H1 (cell line): ENCODE data around the gene HACD1. TPM values are rescaled to one million over a fixed set of nuclear protein-coding genes. Genes with fewer than 3 reads are reported as not detected.
A peak's percentile ranks its signal among the peaks of the same experiment; 100 is the strongest.

Experiments
- CTCF ChIA-PET: fragments of 300-600 bp; sonication (Branson Sonifier 250); formaldehyde crosslinking; loops from one replicate; lab custom pipeline; 2021; ENCODE audit not compliant: partially characterized antibody; lab: Charles Lee
- POLR2A ChIA-PET: fragments of 300-600 bp; sonication (Branson Sonifier 250); formaldehyde crosslinking; loops from one replicate; lab custom pipeline; 2021; ENCODE audit warnings: inconsistent platforms; ENCODE audit not compliant: partially characterized antibody; lab: Charles Lee
- DNase-seq, 2 experiments: peaks; one replicate each; pipeline versions ENCODE4 v3.0.0 to v3.0.0-alpha.2; 2010 to 2022; ENCODE audit warnings: low spot score in 2 of 2, low read depth in 1 of 2, mixed read lengths in 1 of 2
- FAIRE-seq: peaks from 2 replicates; lab custom pipeline; 2011; peaks lifted over from hg19 to GRCh38; lab: Jason Lieb, UNC
- H2AFZ ChIP-seq: 2 replicates; pipeline ENCODE4 v1.8.1; 2012; ENCODE audit warnings: low read length, inconsistent platforms
- H2AK5ac ChIP-seq: 2 replicates; pipeline ENCODE4 v1.6.1; 2013; ENCODE audit warnings: low read depth, low read length
- H2BK120ac ChIP-seq: replicated peaks from 2 replicates; pipeline ENCODE3; 2013; ENCODE audit warnings: low read depth, low read length, inconsistent platforms
- H2BK12ac ChIP-seq: 2 replicates; pipeline ENCODE4 v1.6.1; 2013; ENCODE audit warnings: low read depth, low read length
- H2BK15ac ChIP-seq: 2 replicates; pipeline ENCODE4 v1.6.1; 2013; ENCODE audit warnings: low read length
- H2BK20ac ChIP-seq: 2 replicates; pipeline ENCODE4 v1.6.1; 2013; ENCODE audit warnings: low read length
- H2BK5ac ChIP-seq: 2 replicates; pipeline ENCODE4 v1.6.1; 2013; ENCODE audit warnings: low read depth, low read length
- H3K14ac ChIP-seq: 2 replicates; pipeline ENCODE4 v1.6.1; 2013; ENCODE audit warnings: inconsistent platforms; ENCODE audit not compliant: insufficient read length
- H3K18ac ChIP-seq: 2 replicates; pipeline ENCODE4 v1.6.1; 2013; ENCODE audit warnings: low read length; ENCODE audit errors: extremely low read depth
- H3K23ac ChIP-seq: 2 replicates; pipeline ENCODE4 v1.6.1; 2013; ENCODE audit warnings: inconsistent platforms; ENCODE audit not compliant: insufficient read length
- H3K23me2 ChIP-seq: 2 replicates; pipeline ENCODE4 v1.6.1; 2013; ENCODE audit warnings: low read depth, low read length
- H3K27ac ChIP-seq: 2 replicates; pipeline ENCODE4 v1.6.1; 2011; ENCODE audit warnings: low read depth, low read length, inconsistent platforms
- H3K27me3 ChIP-seq, 4 experiments: replicated peaks in 1 of 4; 1 replicate in 1 of 4; 2 replicates in 3 of 4; pipeline versions ENCODE4 v1.6.1 to v1.8.1; 2011 to 2013; ENCODE audit warnings: low read length in 3 of 4, mild to moderate bottlenecking in 3 of 4, inconsistent platforms in 2 of 4, mixed read lengths in 2 of 4, moderate library complexity in 1 of 4; ENCODE audit not compliant: control insufficient read depth in 3 of 4, insufficient read depth in 3 of 4; ENCODE audit errors: extremely low read depth in 1 of 4
- H3K36me3 ChIP-seq, 4 experiments: 2 replicates each; pipeline versions ENCODE4 v1.6.1 to v1.8.1; 2011 to 2013; ENCODE audit warnings: mild to moderate bottlenecking in 4 of 4, low read length in 3 of 4, moderate library complexity in 2 of 4, control low read depth in 1 of 4, inconsistent platforms in 1 of 4; ENCODE audit not compliant: insufficient read depth in 4 of 4, control insufficient read depth in 2 of 4
- H3K4ac ChIP-seq: replicated peaks from 2 replicates; pipeline ENCODE3; 2013; ENCODE audit warnings: low read length, low read depth, mixed read lengths, inconsistent platforms; ENCODE audit not compliant: insufficient read length
- H3K4me1 ChIP-seq, 4 experiments: replicated peaks in 1 of 4; 1 replicate in 1 of 4; 2 replicates in 3 of 4; pipeline versions ENCODE4 v1.6.1 to v1.8.1; 2011 to 2013; ENCODE audit warnings: low read length in 3 of 4, inconsistent platforms in 2 of 4, mixed read lengths in 1 of 4; ENCODE audit not compliant: insufficient read depth in 4 of 4, control insufficient read depth in 3 of 4
- H3K4me2 ChIP-seq, 2 experiments: 2 replicates each; pipeline versions ENCODE4 v1.6.1 to v1.8.1; 2011 to 2013; ENCODE audit warnings: low read depth in 2 of 2, low read length in 2 of 2, control low read depth in 1 of 2, inconsistent platforms in 1 of 2, mild to moderate bottlenecking in 1 of 2; ENCODE audit not compliant: insufficient read depth in 1 of 2
- H3K4me3 ChIP-seq, 4 experiments: fragments of 200-600, 300-600 bp in 1 of 4; sonication (generic), shearing (Covaris generic), sonication (Bioruptor Twin) in 1 of 4; 2 replicates each; pipeline versions ENCODE4 v1.5.1 to v1.8.1; 2011 to 2016; ENCODE audit warnings: low read length in 4 of 4, low read depth in 3 of 4, control low read depth in 2 of 4, inconsistent platforms in 2 of 4, mild to moderate bottlenecking in 2 of 4, mixed read lengths in 1 of 4, moderate library complexity in 1 of 4; ENCODE audit not compliant: insufficient read depth in 2 of 4; ENCODE audit errors: extremely low read depth in 1 of 4
- H3K56ac ChIP-seq: replicated peaks from 2 replicates; pipeline ENCODE3; 2013; ENCODE audit warnings: low read depth, mild to moderate bottlenecking, mixed read lengths, low read length, inconsistent platforms; ENCODE audit not compliant: insufficient read length
- H3K79me1 ChIP-seq: 2 replicates; pipeline ENCODE4 v1.6.1; 2013; ENCODE audit warnings: low read depth, low read length, control low read depth
- H3K79me2 ChIP-seq, 2 experiments: 2 replicates each; pipeline versions ENCODE4 v1.6.1 to v1.8.1; 2012 to 2013; ENCODE audit warnings: low read length in 2 of 2, mild to moderate bottlenecking in 2 of 2, inconsistent platforms in 1 of 2; ENCODE audit not compliant: insufficient read depth in 2 of 2, control insufficient read depth in 1 of 2
- H3K9ac ChIP-seq, 4 experiments: replicated peaks in 1 of 4; 1 replicate in 1 of 4; 2 replicates in 3 of 4; pipeline versions ENCODE4 v1.6.1 to v1.8.1; 2011 to 2013; ENCODE audit warnings: low read depth in 3 of 4, low read length in 3 of 4, control low read depth in 2 of 4, mild to moderate bottlenecking in 2 of 4, moderate library complexity in 2 of 4, inconsistent platforms in 1 of 4; ENCODE audit errors: extremely low read depth in 1 of 4
- H3K9me3 ChIP-seq, 2 experiments: 2 replicates each; pipeline versions ENCODE4 v1.6.1 to v1.8.1; 2012 to 2013; ENCODE audit warnings: mild to moderate bottlenecking in 2 of 2, moderate library complexity in 2 of 2, control low read depth in 1 of 2, inconsistent platforms in 1 of 2, low read depth in 1 of 2, low read length in 1 of 2, mixed read lengths in 1 of 2; ENCODE audit not compliant: insufficient read depth in 2 of 2
- H4K20me1 ChIP-seq, 2 experiments: replicated peaks in 1 of 2; 2 replicates each; pipeline versions ENCODE3 to v1.8.1; 2011 to 2013; ENCODE audit warnings: inconsistent platforms in 2 of 2, low read length in 2 of 2, mild to moderate bottlenecking in 1 of 2; ENCODE audit not compliant: insufficient read depth in 2 of 2, control insufficient read depth in 1 of 2
- H4K5ac ChIP-seq: 2 replicates; pipeline ENCODE4 v1.6.1; 2013; ENCODE audit warnings: low read length, low read depth, mixed read lengths, inconsistent platforms; ENCODE audit not compliant: insufficient read length
- H4K8ac ChIP-seq: 2 replicates; pipeline ENCODE4 v1.8.0; 2013; ENCODE audit warnings: mild to moderate bottlenecking, moderate library complexity, low read length, inconsistent platforms; ENCODE audit not compliant: insufficient read depth; ENCODE audit errors: extremely low read depth
- H4K91ac ChIP-seq: replicated peaks from 2 replicates; pipeline ENCODE3; 2013; ENCODE audit warnings: low read length, mixed read lengths, inconsistent platforms; ENCODE audit not compliant: insufficient read length
- ATF2 ChIP-seq: IDR thresholded peaks from 2 replicates; pipeline ENCODE4 v1.6.1; 2012; ENCODE audit warnings: low read length, inconsistent platforms
- PHF8 ChIP-seq: fragments of 200-600 bp; sonication (generic); conservative IDR thresholded peaks from 2 replicates; pipeline ENCODE4 v1.7.1; 2012; ENCODE audit warnings: low read depth, mild to moderate bottlenecking, inconsistent platforms, low read length, moderate library complexity
- RAD21 ChIP-seq, 2 experiments: IDR thresholded peaks in 1 of 2; conservative IDR thresholded peaks in 1 of 2; 2 replicates each; pipeline ENCODE4 v1.6.1; 2011; ENCODE audit warnings: low read depth in 2 of 2, low read length in 2 of 2, improper control_type of control experiment in 1 of 2, inconsistent platforms in 1 of 2, mild to moderate bottlenecking in 1 of 2, moderate library complexity in 1 of 2
- RBBP5 ChIP-seq: IDR thresholded peaks from 2 replicates; pipeline ENCODE4 v1.7.1; 2012; ENCODE audit warnings: low read depth, mild to moderate bottlenecking, inconsistent platforms, low read length, moderate library complexity, borderline replicate concordance
- SIX5 ChIP-seq: IDR thresholded peaks from 2 replicates; pipeline ENCODE4 v1.6.1; 2011; ENCODE audit warnings: mild to moderate bottlenecking, low read depth, low read length
- SP1 ChIP-seq: IDR thresholded peaks from 2 replicates; pipeline ENCODE4 v1.6.1; 2011; ENCODE audit warnings: low read depth, low read length
- SUZ12 ChIP-seq: fragments of 200-600 bp; sonication (generic); IDR thresholded peaks from 2 replicates; pipeline ENCODE4 v1.6.1; 2012; ENCODE audit warnings: mild to moderate bottlenecking, inconsistent platforms, low read length, moderate library complexity, mixed read lengths
- TEAD4 ChIP-seq: IDR thresholded peaks from 2 replicates; pipeline ENCODE4 v1.6.1; 2012; ENCODE audit warnings: low read depth, low read length, inconsistent platforms, mixed read lengths
- YY1 ChIP-seq: IDR thresholded peaks from 2 replicates; pipeline ENCODE4 v1.6.1; 2011; ENCODE audit warnings: low read depth, mild to moderate bottlenecking, low read length
- WGBS, 2 experiments: shearing (Covaris generic) in 1 of 2; methylation state at CpG; one replicate each; pipeline versions ENCODE4 v1.1.6 to v1.1.7; 2013 to 2015; ENCODE audit warnings: low lambda C conversion rate in 2 of 2, mixed read lengths in 2 of 2, inconsistent platforms in 1 of 2, low coverage in 1 of 2, missing lambda C conversion rate in 1 of 2; ENCODE audit not compliant: insufficient replicate concordance in 2 of 2, insufficient coverage in 1 of 2, insufficient read length in 1 of 2; ENCODE audit errors: extremely low coverage in 1 of 2, missing lambda C conversion rate in 1 of 2; 5-methylcytosine and 5-hydroxymethylcytosine counted together
- polyA plus RNA-seq, 7 experiments: library from polyadenylated mRNA; depleted of rRNA in 3 of 7; stranded (reverse) in 5 of 7; unstranded in 2 of 7; fragments of >200 nt in 5 of 7; fragments of 200-250 nt in 2 of 7; gene quantifications; 1 replicate in 5 of 7; 2 replicates in 1 of 7; 4 replicates in 1 of 7; pipeline versions ENCODE4 v1.2.1 to v1.2.3, GENCODE V29; 2011 to 2013; ENCODE audit warnings: missing spikeins in 2 of 7, mixed read lengths in 2 of 7
- total RNA-seq: library from RNA; stranded (reverse); fragmentation: NEBNext Ultra II Directional; extraction: Animal tissue kit (Norgen Biotek cat#: 25700); gene quantifications from 2 replicates; pipeline ENCODE4 v1.2.1, GENCODE V29; 2021

HACD1 gene
- total and polyA plus RNA-seq, 2 of the 8 experiments (the other 6 are each of a cell fraction or from before 2014, with no cell fraction given), result 18.7 to 30.8 TPM

DNA sequence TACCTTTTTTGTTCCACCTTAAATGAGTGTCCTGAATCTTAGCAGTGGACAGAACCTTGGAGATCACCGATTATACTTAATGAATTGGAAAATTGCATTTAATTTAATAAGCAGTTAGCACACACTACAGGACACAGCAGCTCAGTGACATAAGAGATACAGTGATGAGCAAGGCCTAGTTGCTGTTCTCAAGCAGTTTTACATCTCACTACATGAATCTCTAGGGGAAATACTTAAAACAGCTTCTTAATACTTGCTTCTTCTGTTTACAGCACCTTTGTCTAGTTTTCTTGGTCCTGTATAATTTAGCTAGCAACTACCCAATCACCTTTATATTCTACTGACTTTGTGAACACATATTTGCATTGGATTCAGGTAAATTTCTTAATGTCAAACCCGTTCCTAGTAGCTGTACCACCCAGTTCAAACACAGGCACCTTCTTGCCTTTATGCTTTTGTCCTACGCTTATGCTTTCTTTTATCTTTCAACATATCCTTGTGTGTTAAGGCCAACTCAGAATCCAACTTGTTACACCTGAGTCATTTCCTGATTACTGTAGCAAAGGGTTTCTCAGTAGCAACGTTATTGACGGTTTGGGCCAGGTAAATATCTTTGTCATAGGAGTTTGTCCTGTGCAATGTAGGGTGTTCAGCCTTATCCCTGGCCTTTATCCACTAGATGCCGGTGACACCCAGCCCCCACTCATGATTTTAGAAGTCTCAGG is 28.6 kb upstream of the HACD1 start:
- no peak overlapping the region for H2BK120ac ChIP-seq
- peak overlapping the region in 3 of 4 experiments; percentile 96 to 98 (median 97); a peak in 2 of 8 replicates for H3K4me3 ChIP-seq
- H2BK5ac ChIP-seq, result no peak overlapping the region
- TF ChIP-seq SIX5 (no peak), TEAD4 (no peak), RBBP5 (no peak), YY1 (no peak), PHF8 (no peak), ATF2 (no peak), SUZ12 (no peak), SP1 (no peak), RAD21 (IDR thresholded peaks at IDR 0.05 in 1 of 2, conservative IDR thresholded peaks at IDR 0.05 in 1 of 2; ENCODE audit: low read depth in 2 of 2, low read length in 2 of 2) (no peak)
- TF ChIP-seq, all 59 proteins: peak for 0
- no peak overlapping the region for H3K56ac ChIP-seq
- H3K4me2 ChIP-seq, result peak overlapping the region; percentile 71 to 81; a peak in 3 of 4 replicates
- H4K91ac ChIP-seq, result no peak overlapping the region
- peaks cover 2 to 8% (median 5%) of the 10 kb centered on the region in 4 experiments; a peak in 4 of 7 replicates for H3K4me1 ChIP-seq
- no peaks in the 10 kb centered on the region for H3K27me3 ChIP-seq
- H3K9me3 ChIP-seq, result no peaks in the 10 kb centered on the region
- 0 out of 2 replicates have a peak overlapping the region, but pooled peaks have one; percentile 0 for H3K27ac ChIP-seq
- peaks cover 17 to 86% of the 10 kb centered on the region in 2 experiments for H3K79me2 ChIP-seq
- ChIA-PET CTCF (no interaction called here), POLR2A (interaction anchor here (0.9 to 3.8 kb wide), 3 partner anchors 29 to 37 kb away, joined by 3 to 29 read pairs (median 25); partner anchors contain the start of gene HACD1)
- no peak overlapping the region for H2AK5ac ChIP-seq
- H3K23me2 ChIP-seq, result no peaks in the 10 kb centered on the region; the same call in 1 of the 2 replicates
- peaks cover 2% of the 10 kb centered on the region; the same call in 1 of the 2 replicates for H3K79me1 ChIP-seq
- H3K23ac ChIP-seq, result no peak overlapping the region
- FAIRE-seq, result no peak
- no peak overlapping the region for H2BK15ac ChIP-seq
- DNase-seq, result no peak
- peaks cover 0 to 2% of the 10 kb centered on the region in 2 experiments for H4K20me1 ChIP-seq
- no peak overlapping the region for H2AFZ ChIP-seq
- H3K9ac ChIP-seq, result peak overlapping the region in 1 of 4 experiments; percentile 59; a peak in 4 of 7 replicates
- no peak overlapping the region for H4K5ac ChIP-seq
- WGBS, 2 experiments, result 88% methylated on average over 6 of the region's 6 CpGs; no CpG with 5 or more reads in 1 of the 2 experiments
- H3K18ac ChIP-seq, result no peak overlapping the region
- H3K14ac ChIP-seq, result no peak overlapping the region
- H2BK12ac ChIP-seq, result no peak overlapping the region
- no peak overlapping the region for H4K8ac ChIP-seq
- H3K4ac ChIP-seq, result no peak overlapping the region
- H3K36me3 ChIP-seq, result peaks cover 0 to 2% (median under 1%) of the 10 kb centered on the region in 4 experiments; a peak in 2 of 8 replicates
- no peak overlapping the region for H2BK20ac ChIP-seq
